GM04503 (cell line): ENCODE results near the gene MRPL32.
"Not testable (repeated sequence)": the region's sequence is repeated elsewhere in the genome, so short reads cannot be mapped to it uniquely, and the experiment has no call there.

Source experiments
- DNase-seq: peaks from one replicate; pipeline ENCODE4 v3.0.0-alpha.2; 2012; ENCODE audit warnings: low read depth

MRPL32 gene

DNA sequence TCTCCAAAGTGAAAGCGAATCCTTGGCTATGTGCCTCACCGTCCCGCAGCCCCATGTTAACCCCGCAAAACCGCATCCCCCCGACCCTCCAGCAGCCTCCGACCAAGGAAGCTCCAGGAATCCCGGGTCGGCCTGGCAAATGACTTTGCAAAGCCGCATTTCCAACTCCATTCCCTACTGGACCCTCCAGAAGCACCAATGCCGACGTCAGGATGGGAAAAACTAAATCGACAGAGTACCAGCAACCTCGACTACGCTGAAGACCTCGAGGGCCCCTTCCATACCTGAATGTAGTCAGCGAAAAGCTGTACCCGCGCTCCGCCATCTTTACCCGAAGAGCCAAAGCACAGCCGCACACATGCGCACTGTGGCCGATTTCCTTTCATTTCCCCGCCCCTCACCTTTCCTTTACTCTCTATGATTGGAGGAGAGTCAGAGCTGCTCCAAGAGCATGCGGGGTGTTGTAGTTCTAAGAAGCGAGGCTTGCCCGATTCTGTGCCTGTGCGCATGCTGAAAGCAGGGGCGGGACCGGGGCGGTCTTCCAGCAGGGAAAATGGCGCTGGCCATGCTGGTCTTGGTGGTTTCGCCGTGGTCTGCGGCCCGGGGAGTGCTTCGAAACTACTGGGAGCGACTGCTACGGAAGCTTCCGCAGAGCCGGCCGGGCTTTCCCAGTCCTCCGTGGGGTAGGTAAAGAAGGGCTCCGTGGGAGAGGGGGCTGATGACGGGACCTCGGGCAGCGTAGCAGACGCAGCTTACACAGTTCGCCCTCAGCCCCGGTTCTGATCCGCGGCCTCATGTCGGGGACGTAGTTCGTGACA is at the start of gene MRPL32, which contains the start of gene PSMA2:
Gene MRPL32, plus strand, starts transcription at position 543 of the 818 bp plus-strand sequence. Its CDS starts 11 bp downstream, at position 554.
Gene PSMA2, minus strand, starts transcription at position 341 of the 818 bp plus-strand sequence. Its CDS starts 16 bp downstream, at position 325.
- DNase-seq: peak; percentile 89

- DNase-seq: no peak
These were observed 48.2 kb upstream of the MRPL32 start for GRCh38 chr7:42883950-42884349.

- not testable (repeated sequence) for DNase-seq
These were observed 47.0 kb upstream of the MRPL32 start for GRCh38 chr7:42885183-42885582.

DNA sequence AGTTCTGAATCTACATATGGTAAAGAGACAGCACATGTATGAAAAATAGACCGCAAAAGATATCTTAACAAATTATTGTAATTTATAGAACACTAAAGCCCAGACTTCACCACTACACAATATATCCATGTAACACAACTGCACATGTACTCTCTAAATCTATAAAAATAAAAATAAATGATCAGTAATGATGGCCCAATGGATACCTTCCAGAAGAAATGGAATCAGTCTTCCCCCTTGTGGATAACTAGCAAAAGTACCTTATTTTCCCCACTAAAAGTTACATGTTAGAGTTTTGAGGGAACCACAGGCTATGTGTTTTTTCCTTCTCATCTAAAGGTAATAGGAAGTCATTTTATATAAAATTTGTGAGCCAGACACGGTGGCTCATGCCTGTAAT is 46.0 kb upstream of the MRPL32 start:
- no peak for DNase-seq

GRCh38 chr7:42886893-42887505 is 45.2 kb upstream of the MRPL32 start:
- DNase-seq: no peak

DNA sequence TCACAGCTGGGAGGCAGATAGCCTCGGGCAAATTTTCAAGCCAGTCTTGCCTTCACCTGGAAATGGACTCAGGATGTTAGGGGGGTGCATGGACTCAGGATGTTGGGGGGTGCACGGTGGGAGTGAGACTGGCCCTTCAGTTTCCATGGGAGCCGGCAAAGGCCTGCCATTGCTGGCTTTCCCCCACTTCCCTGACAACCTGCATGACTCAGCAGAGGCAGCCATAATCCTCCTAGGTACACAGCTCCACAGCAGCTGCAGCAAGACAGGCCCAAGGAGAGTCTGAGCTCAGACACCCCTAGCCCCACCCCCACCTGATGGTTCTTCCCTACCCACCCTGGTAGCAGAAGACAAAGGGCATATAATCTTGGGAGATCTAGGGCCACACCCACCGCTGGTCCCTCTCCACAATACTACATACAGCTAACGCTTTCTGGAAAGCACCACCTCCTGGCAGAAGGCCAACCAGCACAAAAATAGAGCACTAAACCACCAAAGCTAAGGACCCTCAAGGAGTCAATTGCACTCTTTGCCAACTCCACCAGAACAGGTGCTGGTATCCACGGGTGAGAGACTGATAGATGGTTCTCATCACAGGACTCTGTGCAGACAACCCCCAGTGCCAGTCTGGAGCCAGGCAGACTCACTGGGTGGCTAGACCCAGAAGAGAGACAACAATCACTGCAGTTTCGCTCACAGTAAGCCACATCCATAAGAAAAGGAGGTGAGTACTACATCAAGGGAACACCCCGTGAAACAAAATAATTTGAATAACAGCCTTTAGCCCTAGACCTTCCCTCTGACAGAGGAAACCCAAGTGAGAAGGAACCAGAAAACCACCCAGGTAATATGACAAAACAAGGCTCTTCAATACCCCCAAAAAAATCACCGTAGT is 38.6 kb upstream of the MRPL32 start:
- no peak for DNase-seq

DNA sequence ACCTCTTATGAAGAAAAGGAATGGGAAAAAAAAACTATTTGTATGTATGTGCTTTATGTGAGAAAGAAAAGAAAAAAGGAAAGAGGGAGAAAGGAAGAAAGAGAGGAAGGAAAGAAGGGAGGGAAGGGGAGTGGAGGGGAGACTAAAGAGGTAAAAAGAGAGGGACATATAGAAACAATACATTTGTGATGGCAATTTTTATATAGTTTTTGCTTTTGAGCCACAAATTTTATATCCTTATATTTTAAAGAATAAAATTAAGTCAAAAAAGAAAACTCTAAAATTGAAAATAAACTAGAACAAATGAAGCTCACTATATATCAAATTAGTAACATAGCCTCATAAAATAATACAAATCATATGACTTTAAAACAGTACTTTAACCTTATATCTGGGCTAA is 31.3 kb upstream of the MRPL32 start:
- DNase-seq: no peak

DNA sequence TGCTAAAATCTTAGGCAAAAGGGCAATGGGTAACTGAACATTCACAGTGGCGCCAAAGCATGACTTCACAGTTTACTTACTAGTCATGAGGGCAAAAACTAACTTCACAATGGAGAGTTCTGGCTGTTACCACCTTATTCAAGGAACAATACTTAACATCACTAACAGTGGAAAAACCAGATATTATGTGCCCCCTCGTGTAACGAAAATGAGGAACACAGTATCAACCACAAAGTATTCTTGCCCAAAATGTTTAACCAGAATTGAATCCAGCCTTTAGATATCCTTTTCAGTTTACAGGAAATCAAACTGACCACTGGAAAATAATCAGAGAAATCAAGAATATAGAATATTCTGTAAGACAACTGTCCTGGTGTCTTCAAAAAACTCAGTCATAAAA is 29.8 kb upstream of the MRPL32 start:
- no peak for DNase-seq

DNA sequence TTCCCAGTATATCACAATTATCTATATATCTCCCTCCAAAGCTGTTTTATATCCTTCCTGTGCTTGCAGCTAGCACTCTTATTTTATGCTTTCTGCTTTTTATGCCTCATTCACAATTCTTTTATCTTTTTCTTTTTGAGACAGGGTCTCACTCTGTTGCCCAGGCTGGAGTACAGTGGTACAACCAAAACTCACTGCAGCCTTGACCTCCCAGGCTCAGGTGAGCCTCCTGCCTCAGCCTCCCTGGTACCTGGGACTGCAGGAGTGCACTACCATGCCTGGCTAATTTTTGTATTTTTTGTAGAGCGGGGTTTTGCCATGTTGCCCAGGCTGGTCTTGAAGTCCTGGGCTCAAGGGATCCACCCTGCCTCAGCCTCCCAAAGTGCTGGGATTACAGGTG is 26.0 kb upstream of the MRPL32 start:
- no peak for DNase-seq

DNA sequence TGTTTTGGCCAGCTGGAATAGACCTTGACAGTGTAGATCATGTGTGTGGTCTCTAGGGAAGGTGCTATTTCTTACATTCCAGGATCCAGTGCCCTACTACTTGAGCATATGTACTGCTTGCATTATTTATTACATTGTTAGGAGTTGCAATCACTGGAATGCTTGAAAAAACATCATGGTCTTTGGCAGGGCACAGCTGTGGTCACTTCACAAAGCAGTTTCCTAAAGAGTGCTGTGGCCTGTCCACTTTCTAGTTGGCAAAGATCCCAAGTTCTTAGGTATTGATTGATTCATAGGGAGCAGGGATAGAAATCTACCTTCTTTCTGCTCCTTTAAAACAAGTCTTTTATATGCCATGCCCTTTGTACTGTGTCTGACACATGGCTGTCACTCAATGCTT is 24.9 kb upstream of the MRPL32 start:
- DNase-seq: no peak

- DNase-seq: no peak
These were observed 21.9 kb upstream of the MRPL32 start for GRCh38 chr7:42910306-42910705.

DNA sequence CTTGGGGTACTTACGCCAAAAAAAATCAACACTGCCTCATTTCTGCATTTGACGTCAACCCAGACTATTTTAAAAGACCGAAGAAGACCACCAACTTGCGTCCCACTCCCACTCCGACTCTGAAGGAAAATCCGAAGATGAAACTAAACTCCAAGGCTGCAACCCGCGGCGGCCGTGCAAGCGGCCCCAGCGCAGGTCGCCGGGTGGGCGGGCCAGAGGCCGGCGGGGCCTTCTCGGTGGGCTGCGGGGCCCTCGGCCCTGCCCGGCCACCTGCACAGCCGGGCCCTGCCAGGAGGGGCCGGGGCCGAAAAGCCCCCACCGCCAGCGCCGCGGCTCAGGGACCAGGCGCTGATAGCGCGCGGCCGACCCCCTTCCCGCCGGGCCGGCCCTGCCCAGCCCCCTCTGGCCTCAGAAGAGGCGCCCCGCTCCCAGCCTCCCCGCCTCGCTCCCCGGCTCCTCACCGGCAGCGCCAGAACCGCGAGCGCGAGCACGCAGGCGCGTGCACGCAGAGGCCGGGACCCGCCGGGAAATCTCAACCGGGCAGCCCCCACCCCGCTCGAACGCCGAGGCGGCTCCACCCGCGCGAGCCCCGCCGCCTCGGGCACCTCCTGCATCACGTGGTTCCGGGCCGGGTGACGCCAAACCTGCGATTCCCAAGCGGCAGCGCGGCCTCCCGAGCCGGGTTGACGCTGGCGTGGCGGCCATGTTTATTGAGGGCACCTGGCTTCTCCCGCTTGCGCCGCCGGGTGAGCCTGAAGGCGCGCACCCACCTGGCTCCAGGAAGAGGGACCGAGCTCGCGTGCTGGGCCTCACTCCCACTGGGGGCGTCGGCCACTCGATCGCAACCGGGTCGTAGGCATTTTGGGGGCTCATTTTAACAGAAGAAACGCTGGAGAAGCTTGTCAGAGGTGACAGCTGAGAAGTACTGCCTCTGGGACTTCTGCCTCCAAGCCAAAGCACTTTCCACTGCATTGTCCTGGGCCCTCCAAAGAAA is 20.4 kb upstream of the MRPL32 start, which contains the start of gene C7orf25:
Gene C7orf25, minus strand, starts transcription at position 617 of the 994 bp plus-strand sequence. CDS start 1,170 bp downstream, outside the sequence.
- DNase-seq: no peak

GRCh38 chr7:42913591-42913990 is 18.6 kb upstream of the MRPL32 start:
- DNase-seq: no peak

- no peak for DNase-seq
These were observed 18.2 kb upstream of the MRPL32 start for GRCh38 chr7:42914009-42914408.

GRCh38 chr7:42914421-42915045 is 17.6 kb upstream of the MRPL32 start:
- peak; percentile 61 for DNase-seq

DNA sequence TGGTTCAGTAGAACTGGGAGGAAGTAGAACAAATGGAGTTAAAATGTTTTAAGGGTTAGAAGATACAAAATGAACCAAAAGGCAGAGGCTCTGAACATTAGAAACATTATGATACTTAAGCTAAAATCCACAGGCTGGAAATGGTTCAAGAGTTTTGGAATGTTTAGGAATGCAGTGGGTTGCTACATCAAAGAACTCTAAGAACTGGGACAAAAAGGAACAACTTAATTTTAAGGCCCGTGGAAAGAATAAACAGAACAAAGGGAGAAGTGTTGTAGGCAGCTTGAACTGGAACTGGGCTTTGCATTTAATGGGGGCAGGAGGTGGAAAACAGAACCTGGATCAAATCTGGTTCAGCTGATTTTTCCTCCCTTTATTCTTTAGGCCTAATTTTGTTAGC is 16.8 kb upstream of the MRPL32 start:
- DNase-seq: no peak

GRCh38 chr7:42922017-42922753 is 10.0 kb upstream of the MRPL32 start:
- no peak for DNase-seq

GRCh38 chr7:42924223-42924838 is 7.8 kb upstream of the MRPL32 start:
- no peak for DNase-seq

DNA sequence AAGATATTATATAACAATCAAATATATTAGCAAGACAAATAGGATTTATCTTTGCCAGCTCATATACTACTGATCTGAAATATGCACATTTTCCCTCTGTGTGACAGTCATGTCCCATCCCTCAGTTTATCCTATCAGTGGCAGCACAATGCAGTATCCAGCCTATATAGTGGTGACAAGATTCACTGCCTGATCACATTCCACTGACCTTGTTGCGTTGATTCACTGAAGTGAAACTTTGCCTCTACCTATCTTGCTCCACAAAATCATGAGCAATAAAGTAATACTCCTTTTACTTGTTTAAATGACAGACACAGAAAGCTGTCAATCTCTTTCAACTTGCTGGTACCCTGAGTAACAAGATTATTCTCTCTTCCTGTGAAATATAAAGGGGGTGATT is 6.5 kb upstream of the MRPL32 start:
- no peak for DNase-seq
